Ishikawa (cell line): Measurements from ENCODE around the gene CADPS.

Experiments
- CEBPB ChIP-seq: IDR thresholded peaks from 2 replicates; pipeline ENCODE4 v1.6.1; 2012
- CREB1 ChIP-seq: IDR thresholded peaks from 2 replicates; pipeline ENCODE4 v1.6.1; 2012; ENCODE audit warnings: low read depth
- EGR1 ChIP-seq: IDR thresholded peaks from 2 replicates; pipeline ENCODE4 v1.6.1; 2012
- EP300 ChIP-seq: IDR thresholded peaks from 2 replicates; pipeline ENCODE4 v1.6.1; 2012; ENCODE audit warnings: borderline replicate concordance
- FOXM1 ChIP-seq: IDR thresholded peaks from 2 replicates; pipeline ENCODE4 v1.6.1; 2012; ENCODE audit warnings: low read depth, borderline replicate concordance
- NFIC ChIP-seq: IDR thresholded peaks from 2 replicates; pipeline ENCODE4 v1.6.1; 2012
- RAD21 ChIP-seq: IDR thresholded peaks from 2 replicates; pipeline ENCODE4 v1.6.1; 2012; ENCODE audit warnings: low read depth
- TAF1 ChIP-seq: IDR thresholded peaks from 2 replicates; pipeline ENCODE4 v1.6.1; 2012; ENCODE audit warnings: low read depth, mild to moderate bottlenecking
- TCF12 ChIP-seq: IDR thresholded peaks from 2 replicates; pipeline ENCODE4 v1.6.1; 2012; ENCODE audit warnings: low read depth
- TEAD4 ChIP-seq: IDR thresholded peaks from 2 replicates; pipeline ENCODE4 v1.6.1; 2012
- YY1 ChIP-seq: IDR thresholded peaks from 2 replicates; pipeline ENCODE4 v1.6.1; 2012; ENCODE audit warnings: low read depth
- ZBTB7A ChIP-seq: IDR thresholded peaks from 2 replicates; pipeline ENCODE4 v1.6.1; 2012; ENCODE audit warnings: low read depth
- TF ChIP-seq, protein P1 (sequence below): IDR thresholded peaks from 2 replicates; pipeline ENCODE4 v1.6.1; 2012
- TF ChIP-seq, protein P2 (sequence below): IDR thresholded peaks from 2 replicates; pipeline ENCODE4 v1.6.1; 2012
- TF ChIP-seq, protein P3 (sequence below): IDR thresholded peaks from 2 replicates; pipeline ENCODE4 v1.6.1; 2012; ENCODE audit warnings: low read depth, mild to moderate bottlenecking

Gene CADPS

DNA sequence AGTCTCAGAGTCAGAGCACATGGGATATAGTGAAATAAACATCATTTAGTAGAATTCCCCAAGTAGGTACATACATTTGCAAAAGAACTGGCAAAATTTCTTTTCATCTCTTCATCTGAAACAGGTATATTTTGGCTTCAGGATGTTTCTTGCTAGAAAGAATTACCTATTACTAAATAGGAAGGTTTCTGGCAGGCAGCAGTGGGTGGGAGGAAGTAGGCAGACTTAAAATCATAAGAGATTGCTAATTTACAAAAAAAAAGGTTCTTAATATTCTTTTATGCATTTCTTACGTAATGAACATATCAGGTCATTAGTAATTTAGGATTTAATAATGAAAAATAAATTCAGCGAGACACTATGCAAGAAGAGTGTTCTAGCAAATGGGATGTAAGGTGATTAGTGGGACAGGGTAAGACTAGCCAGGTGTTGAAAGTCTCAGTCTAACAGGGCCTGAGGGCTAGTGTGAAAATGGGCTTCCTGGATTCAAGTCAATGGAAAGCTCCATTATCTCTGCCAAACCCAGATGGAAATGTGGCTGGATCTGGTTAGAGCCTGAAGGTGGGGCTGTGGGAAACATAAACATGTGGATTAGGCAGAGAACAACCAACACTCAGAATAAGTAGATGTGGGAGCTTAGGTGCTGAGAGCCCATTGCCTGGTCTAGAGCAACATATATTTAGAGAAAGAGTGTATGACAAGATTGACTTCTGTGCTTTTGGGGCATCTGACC lies 374.5 kb downstream of the CADPS start:
- TF ChIP-seq YY1 = no peak
- TF ChIP-seq CEBPB = no peak
- no peak for TF ChIP-seq EGR1
- TF ChIP-seq EP300 = no peak
- TF ChIP-seq, protein P1, sequence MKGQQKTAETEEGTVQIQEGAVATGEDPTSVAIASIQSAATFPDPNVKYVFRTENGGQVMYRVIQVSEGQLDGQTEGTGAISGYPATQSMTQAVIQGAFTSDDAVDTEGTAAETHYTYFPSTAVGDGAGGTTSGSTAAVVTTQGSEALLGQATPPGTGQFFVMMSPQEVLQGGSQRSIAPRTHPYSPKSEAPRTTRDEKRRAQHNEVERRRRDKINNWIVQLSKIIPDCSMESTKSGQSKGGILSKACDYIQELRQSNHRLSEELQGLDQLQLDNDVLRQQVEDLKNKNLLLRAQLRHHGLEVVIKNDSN = no peak
- TF ChIP-seq FOXM1 = no peak
- no peak for TF ChIP-seq TEAD4
- TF ChIP-seq TCF12 = no peak
- TF ChIP-seq, protein P2, sequence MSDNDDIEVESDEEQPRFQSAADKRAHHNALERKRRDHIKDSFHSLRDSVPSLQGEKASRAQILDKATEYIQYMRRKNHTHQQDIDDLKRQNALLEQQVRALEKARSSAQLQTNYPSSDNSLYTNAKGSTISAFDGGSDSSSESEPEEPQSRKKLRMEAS = no peak
- no peak for TF ChIP-seq CREB1

DNA sequence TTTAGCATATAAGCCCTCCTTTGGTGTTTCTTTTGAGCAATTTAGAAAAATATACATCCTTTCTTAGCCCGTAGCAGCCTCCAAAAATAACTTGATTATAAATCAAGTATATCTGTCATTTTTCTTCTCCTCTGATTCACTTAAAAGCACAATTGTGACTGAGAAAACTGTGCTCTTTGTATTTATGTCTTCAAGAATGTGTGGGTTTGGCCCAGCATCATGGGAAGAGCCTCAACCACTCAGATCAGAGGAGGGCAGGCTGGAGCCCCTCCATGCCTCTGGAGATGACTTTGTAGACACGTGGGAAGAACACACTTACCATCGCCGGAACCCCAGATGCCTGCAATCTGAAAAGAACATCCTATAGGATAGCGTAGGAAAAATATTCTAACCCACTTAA lies 378.1 kb downstream of the CADPS start:
- TF ChIP-seq ZBTB7A (no peak), TCF12 (no peak), CEBPB (no peak)

DNA sequence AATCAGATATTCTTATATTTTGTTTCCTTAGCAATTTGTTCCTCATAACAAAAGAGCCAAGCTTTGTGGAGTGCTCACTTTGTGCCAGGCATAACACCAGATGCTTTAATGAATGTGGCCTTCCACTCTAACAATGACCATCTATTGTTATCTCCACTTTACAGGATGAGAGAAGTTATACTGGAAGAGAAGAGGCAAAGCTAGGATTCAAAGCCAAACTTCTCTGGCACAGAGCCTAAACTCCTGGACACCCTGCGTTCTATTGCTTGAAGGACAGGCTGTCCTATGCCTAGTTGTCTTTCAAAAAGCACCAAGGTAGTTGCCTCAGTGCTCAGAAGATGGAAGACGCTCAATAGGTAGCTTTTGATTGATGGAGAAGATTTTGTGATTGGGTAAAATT lies 378.7 kb downstream of the CADPS start:
- TF ChIP-seq, protein P2 = no peak
- TF ChIP-seq EP300 (no peak), NFIC (no peak), RAD21 (no peak), TEAD4 (no peak), ZBTB7A (no peak), YY1 (no peak), CEBPB (no peak), CREB1 (no peak), EGR1 (no peak), FOXM1 (no peak), TAF1 (no peak), TCF12 (no peak)
- TF ChIP-seq, protein P3, sequence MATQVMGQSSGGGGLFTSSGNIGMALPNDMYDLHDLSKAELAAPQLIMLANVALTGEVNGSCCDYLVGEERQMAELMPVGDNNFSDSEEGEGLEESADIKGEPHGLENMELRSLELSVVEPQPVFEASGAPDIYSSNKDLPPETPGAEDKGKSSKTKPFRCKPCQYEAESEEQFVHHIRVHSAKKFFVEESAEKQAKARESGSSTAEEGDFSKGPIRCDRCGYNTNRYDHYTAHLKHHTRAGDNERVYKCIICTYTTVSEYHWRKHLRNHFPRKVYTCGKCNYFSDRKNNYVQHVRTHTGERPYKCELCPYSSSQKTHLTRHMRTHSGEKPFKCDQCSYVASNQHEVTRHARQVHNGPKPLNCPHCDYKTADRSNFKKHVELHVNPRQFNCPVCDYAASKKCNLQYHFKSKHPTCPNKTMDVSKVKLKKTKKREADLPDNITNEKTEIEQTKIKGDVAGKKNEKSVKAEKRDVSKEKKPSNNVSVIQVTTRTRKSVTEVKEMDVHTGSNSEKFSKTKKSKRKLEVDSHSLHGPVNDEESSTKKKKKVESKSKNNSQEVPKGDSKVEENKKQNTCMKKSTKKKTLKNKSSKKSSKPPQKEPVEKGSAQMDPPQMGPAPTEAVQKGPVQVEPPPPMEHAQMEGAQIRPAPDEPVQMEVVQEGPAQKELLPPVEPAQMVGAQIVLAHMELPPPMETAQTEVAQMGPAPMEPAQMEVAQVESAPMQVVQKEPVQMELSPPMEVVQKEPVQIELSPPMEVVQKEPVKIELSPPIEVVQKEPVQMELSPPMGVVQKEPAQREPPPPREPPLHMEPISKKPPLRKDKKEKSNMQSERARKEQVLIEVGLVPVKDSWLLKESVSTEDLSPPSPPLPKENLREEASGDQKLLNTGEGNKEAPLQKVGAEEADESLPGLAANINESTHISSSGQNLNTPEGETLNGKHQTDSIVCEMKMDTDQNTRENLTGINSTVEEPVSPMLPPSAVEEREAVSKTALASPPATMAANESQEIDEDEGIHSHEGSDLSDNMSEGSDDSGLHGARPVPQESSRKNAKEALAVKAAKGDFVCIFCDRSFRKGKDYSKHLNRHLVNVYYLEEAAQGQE = no peak
- TF ChIP-seq, protein P1 = no peak

DNA sequence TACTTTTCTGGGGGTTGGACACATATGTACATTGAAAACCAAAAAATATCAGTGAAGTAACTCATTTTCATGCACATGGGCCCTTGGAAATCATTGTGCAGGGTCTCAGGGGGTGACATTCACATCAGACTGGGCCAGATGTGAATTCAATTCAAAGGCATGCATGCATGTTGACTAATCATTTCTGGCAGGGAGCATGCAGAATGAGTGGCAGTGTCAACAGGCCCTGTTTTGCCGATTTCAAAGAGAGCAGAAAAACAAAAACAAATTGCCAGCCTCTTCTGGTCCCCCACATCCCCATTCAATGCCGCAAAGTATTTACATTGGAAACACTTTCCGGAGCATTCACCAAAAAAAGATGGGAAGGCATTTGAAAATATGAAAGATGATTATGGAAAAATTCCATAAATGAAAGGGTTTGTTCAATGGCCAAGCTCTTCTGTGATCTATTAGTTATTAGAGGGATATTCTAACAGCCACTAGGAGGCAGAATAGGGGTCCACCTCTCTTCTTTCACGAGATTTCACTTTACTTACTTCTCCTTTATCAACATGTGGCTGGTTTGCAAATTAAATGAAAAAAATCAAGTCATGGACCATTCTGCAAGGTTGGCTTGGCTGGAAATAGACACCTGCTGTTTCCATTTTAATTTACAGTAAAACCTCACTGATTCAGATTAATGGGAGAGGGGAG lies 382.0 kb downstream of the CADPS start:
- TF ChIP-seq TAF1 (no peak), EGR1 (no peak), RAD21 (no peak), YY1 (no peak), TCF12 (no peak)
- TF ChIP-seq, protein P1 = no peak
- TF ChIP-seq, protein P3 = no peak

DNA sequence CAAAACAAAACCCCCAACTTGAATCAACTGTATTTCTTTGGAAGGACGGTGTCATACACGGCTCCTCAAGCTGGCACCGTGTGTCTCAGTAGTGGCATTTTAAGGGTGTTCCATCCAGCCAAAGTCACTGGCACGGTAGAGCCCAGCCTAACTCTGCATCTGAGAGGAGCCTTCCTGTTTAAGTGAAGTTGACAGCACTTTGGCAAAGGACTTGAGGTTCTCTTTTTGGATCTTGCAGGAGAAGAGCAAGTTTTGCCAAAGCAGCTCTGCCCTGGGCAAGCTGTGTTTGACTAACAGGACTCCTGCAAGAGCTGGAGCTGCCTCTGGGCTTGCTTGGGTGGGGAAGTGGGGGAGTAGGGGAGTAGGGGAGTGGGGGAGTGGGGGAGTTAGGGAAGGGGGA lies 392.3 kb downstream of the CADPS start:
- no peak for TF ChIP-seq TAF1
- TF ChIP-seq, protein P3 = no peak
